Spleen (tissue), 7 donors: ENCODE results near the gene CKLF.

Experiments used
- POLR2A ChIP-seq, 3 donors: fragments of 450-650 bp; IDR thresholded peaks; one replicate each; pipeline ENCODE4 v1.5.1; 2017; ENCODE audit warnings: antibody characterized with exemption in 3 of 3, mild to moderate bottlenecking in 1 of 3
- TF ChIP-seq, protein P1 (sequence below), 11 experiments: fragments of 200-600 bp in 7 of 11; fragments of 450-650 bp in 4 of 11; sonication (generic) in 4 of 11; IDR thresholded peaks in 8 of 11; conservative IDR thresholded peaks in 3 of 11; 1 replicate in 7 of 11; 2 replicates in 4 of 11; pipeline versions ENCODE4 v1.4.0 to v1.8.0; 2016 to 2021; ENCODE audit warnings: antibody characterized with exemption in 11 of 11, inconsistent platforms in 4 of 11, mild to moderate bottlenecking in 1 of 11
- donor health status: DM: no; HTN: no; CAD: no; lungs with moderate emphysema.
- donor health status: DM: no; HTN: no; CAD: no.
- donor health status: DM: no; HTN: no; CAD: no.

DNA sequence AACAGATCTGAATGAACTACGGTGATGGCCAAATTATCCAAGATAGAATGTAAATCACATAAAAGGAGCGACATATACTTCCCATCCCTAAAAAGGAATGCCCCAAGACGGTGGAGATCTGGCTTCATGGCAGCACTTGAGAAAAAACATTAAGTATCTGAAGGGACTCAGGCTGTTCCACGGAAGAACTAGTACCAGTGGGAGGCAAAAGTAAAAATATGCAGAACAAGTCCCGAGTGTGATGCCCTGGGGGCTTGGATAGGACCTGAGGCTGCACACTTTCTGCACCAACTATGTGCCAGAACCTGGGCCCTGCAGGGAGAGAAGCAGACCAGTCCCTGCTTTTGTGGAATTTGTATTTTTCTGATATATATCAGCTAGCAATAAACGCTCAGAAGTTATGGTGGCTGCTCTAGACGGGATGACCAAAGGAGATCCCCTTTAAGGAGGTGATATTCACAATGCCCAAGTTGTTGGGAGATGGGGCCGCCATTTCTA is 539 bp upstream of the CKLF start:
- no peak for TF ChIP-seq POLR2A (IDR thresholded peaks at IDR 0.05)
- TF ChIP-seq, protein P1, sequence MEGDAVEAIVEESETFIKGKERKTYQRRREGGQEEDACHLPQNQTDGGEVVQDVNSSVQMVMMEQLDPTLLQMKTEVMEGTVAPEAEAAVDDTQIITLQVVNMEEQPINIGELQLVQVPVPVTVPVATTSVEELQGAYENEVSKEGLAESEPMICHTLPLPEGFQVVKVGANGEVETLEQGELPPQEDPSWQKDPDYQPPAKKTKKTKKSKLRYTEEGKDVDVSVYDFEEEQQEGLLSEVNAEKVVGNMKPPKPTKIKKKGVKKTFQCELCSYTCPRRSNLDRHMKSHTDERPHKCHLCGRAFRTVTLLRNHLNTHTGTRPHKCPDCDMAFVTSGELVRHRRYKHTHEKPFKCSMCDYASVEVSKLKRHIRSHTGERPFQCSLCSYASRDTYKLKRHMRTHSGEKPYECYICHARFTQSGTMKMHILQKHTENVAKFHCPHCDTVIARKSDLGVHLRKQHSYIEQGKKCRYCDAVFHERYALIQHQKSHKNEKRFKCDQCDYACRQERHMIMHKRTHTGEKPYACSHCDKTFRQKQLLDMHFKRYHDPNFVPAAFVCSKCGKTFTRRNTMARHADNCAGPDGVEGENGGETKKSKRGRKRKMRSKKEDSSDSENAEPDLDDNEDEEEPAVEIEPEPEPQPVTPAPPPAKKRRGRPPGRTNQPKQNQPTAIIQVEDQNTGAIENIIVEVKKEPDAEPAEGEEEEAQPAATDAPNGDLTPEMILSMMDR (IDR thresholded peaks at IDR 0.05 in 8 of 11, conservative IDR thresholded peaks at IDR 0.05 in 3 of 11): no peak
